ENCODE data around the gene SPATA21.

- no peak for TF ChIP-seq POLR2A (IDR thresholded peaks at IDR 0.05; ENCODE audit: low read length)
- no peak for TF ChIP-seq GATA1 (IDR thresholded peaks at IDR 0.05; ENCODE audit: low read depth, low read length)
Measured at GRCh38 chr1:16371725-16372124, 65.5 kb downstream of the SPATA21 start.
